PC-9 (cell line): Measurements from ENCODE around the gene ARHGEF5. TPM values are rescaled to one million over a fixed set of nuclear protein-coding genes. Genes with fewer than 3 reads are reported as not detected.

Experiments
- BruUV-seq: library from RNA; stranded (reverse); fragments of 400-500 nt; replicated peaks from 2 replicates; lab custom pipeline; 2021; lab: Mats Ljungman, UMichigan
- CTCF ChIA-PET: fragments of 300-600 bp; sonication (Branson Sonifier 250); formaldehyde crosslinking; loops from one replicate; lab custom pipeline; 2022; ENCODE audit warnings: antibody characterized with exemption; lab: Charles Lee
- POLR2A ChIA-PET: fragments of 300-600 bp; sonication (Branson Sonifier 250); formaldehyde crosslinking; loops from one replicate; lab custom pipeline; 2022; ENCODE audit warnings: antibody characterized with exemption; ENCODE audit not compliant: unreplicated experiment; lab: Charles Lee
- DNase-seq, 2 experiments: peaks; one replicate each; pipeline versions ENCODE4 v3.0.0 to v3.0.0-alpha.2; 2015 to 2022; ENCODE audit warnings: mixed read lengths in 1 of 2
- H2AFZ ChIP-seq: fragments of 200-600 bp; sonication (generic); 2 replicates; pipeline ENCODE4 v1.8.1; 2017; ENCODE audit warnings: antibody characterized with exemption
- H3F3A ChIP-seq: fragments of 200-600 bp; sonication (generic); 2 replicates; pipeline ENCODE4 v1.8.1; 2017; ENCODE audit warnings: antibody characterized with exemption, mild to moderate bottlenecking, low read depth; ENCODE audit not compliant: insufficient read depth
- H3K27ac ChIP-seq: fragments of 200-600 bp; sonication (generic); 2 replicates; pipeline ENCODE4 v1.6.1; 2016; ENCODE audit warnings: mixed run types
- H3K27me3 ChIP-seq: fragments of 200-600 bp; sonication (generic); 2 replicates; pipeline ENCODE4 v1.6.1; 2016; ENCODE audit warnings: low read depth, mixed run types; ENCODE audit not compliant: insufficient read depth
- H3K36me3 ChIP-seq: fragments of 200-600 bp; sonication (generic); 2 replicates; pipeline ENCODE4 v1.6.1; 2016; ENCODE audit warnings: low read depth, mixed run types
- H3K4me1 ChIP-seq: fragments of 200-600 bp; sonication (generic); replicated peaks from 2 replicates; pipeline ENCODE4 v1.6.1; 2016; ENCODE audit warnings: mixed run types; ENCODE audit not compliant: insufficient read depth
- H3K4me2 ChIP-seq: fragments of 200-600 bp; sonication (generic); 2 replicates; pipeline ENCODE4 v1.6.1; 2017; ENCODE audit warnings: mixed run types
- H3K4me3 ChIP-seq: fragments of 200-600 bp; sonication (generic); 2 replicates; pipeline ENCODE4 v1.6.1; 2016; ENCODE audit warnings: mixed run types
- H3K79me2 ChIP-seq: fragments of 200-600 bp; sonication (generic); 2 replicates; pipeline ENCODE4 v1.6.1; 2017; ENCODE audit warnings: low read depth, mixed run types
- H3K9me2 ChIP-seq: fragments of 200-600 bp; sonication (generic); 2 replicates; pipeline ENCODE4 v1.8.1; 2017; ENCODE audit warnings: mild to moderate bottlenecking; ENCODE audit not compliant: insufficient read depth
- H3K9me3 ChIP-seq: fragments of 200-600 bp; sonication (generic); 2 replicates; pipeline ENCODE4 v1.8.1; 2016; ENCODE audit warnings: low read depth; ENCODE audit not compliant: insufficient read depth
- H4K20me1 ChIP-seq: fragments of 200-600 bp; sonication (generic); 2 replicates; pipeline ENCODE4 v1.8.1; 2017; ENCODE audit not compliant: insufficient read depth
- CTCF ChIP-seq: fragments of 200-600 bp; sonication (generic); conservative IDR thresholded peaks from 2 replicates; pipeline ENCODE4 v1.6.1; 2017; ENCODE audit warnings: mixed run types, antibody characterized with exemption, mild to moderate bottlenecking, moderate library complexity
- EZH2 ChIP-seq: fragments of 200-600 bp; sonication (generic); IDR thresholded peaks from 2 replicates; pipeline ENCODE4 v1.8.0; 2017; ENCODE audit warnings: antibody characterized with exemption, low read depth
- intact Hi-C: fragments of 100-400 bp; cut with micrococcal nuclease; formaldehyde crosslinking; loops from one replicate; pipeline ENCODE4 v1.10.0; 2022; ENCODE audit not compliant: unreplicated experiment
- total RNA-seq: library from RNA; stranded (reverse); gene quantifications from 2 replicates; pipeline ENCODE4 v1.2.3, GENCODE V29; 2021

ARHGEF5 gene
- total RNA-seq, 1 experiment from 2014 or later: 50.1 TPM

- TF ChIP-seq EZH2 (no peak), CTCF (no peak)
These were observed 73.2 kb downstream of the ARHGEF5 start for GRCh38 chr7:144428431-144428830.

More at GRCh38 chr7:144428431-144428830, 73.2 kb downstream of the ARHGEF5 start:
- DNase-seq: no peak
- no peaks in the 10 kb centered on the region for H3K4me1 ChIP-seq
- no peaks in the 10 kb centered on the region for H3K9me2 ChIP-seq
- H2AFZ ChIP-seq: no peak overlapping the region
- H3F3A ChIP-seq: no peaks in the 10 kb centered on the region
- intact Hi-C loops: no loop called here
- peaks cover 9% of the 10 kb centered on the region; the same call in 1 of the 2 replicates for H3K9me3 ChIP-seq
- ChIA-PET CTCF (no interaction called here), POLR2A (no interaction called here)
- peaks cover 6% of the 10 kb centered on the region; the same call in 1 of the 2 replicates for H3K27me3 ChIP-seq
- no peaks in the 10 kb centered on the region for H3K36me3 ChIP-seq
- H3K27ac ChIP-seq: no peak overlapping the region
- H3K79me2 ChIP-seq: no peaks in the 10 kb centered on the region
- no peak overlapping the region for H3K4me2 ChIP-seq
- no TSS peak for BruUV-seq
- no peaks in the 10 kb centered on the region for H4K20me1 ChIP-seq
- H3K4me3 ChIP-seq: no peak overlapping the region

Other genes starting within 250 kb of the ARHGEF5 start
- gene OR2A2, start 245.8 kb upstream of the ARHGEF5 start, total RNA-seq: not detected in 2 replicates
- not detected in 2 replicates for gene OR2A14, start 232.2 kb upstream of the ARHGEF5 start, total RNA-seq
- gene CTAGE4, start 171.9 kb upstream of the ARHGEF5 start, total RNA-seq: 5.8 and 8.2 TPM in 2 replicates
- 27.6 and 29.6 TPM in 2 replicates for gene ARHGEF35, start 159.6 kb upstream of the ARHGEF5 start, total RNA-seq
- gene OR2A42, start 115.8 kb upstream of the ARHGEF5 start, total RNA-seq: not detected in 2 replicates
- gene OR2A7, start 90.6 kb upstream of the ARHGEF5 start, total RNA-seq: 6.0 and 7.6 TPM in 2 replicates
- 7.2 and 9.9 TPM in 2 replicates for gene CTAGE8, start 86.1 kb upstream of the ARHGEF5 start, total RNA-seq
- not detected in 2 replicates for gene OR2A1, start 43.0 kb upstream of the ARHGEF5 start, total RNA-seq
- not detected in 2 replicates for gene NOBOX, start 48.3 kb downstream of the ARHGEF5 start, total RNA-seq